NCI-H2029 treated with DMSO at 0.1 percent for 48 hours (cell line): ENCODE measurements around the gene RFNG.

Experiments
- DNase-seq: peaks from one replicate; lab custom pipeline; 2025; lab: John Stamatoyannopoulos, UW

Gene RFNG, protein sequence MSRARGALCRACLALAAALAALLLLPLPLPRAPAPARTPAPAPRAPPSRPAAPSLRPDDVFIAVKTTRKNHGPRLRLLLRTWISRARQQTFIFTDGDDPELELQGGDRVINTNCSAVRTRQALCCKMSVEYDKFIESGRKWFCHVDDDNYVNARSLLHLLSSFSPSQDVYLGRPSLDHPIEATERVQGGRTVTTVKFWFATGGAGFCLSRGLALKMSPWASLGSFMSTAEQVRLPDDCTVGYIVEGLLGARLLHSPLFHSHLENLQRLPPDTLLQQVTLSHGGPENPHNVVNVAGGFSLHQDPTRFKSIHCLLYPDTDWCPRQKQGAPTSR

DNA sequence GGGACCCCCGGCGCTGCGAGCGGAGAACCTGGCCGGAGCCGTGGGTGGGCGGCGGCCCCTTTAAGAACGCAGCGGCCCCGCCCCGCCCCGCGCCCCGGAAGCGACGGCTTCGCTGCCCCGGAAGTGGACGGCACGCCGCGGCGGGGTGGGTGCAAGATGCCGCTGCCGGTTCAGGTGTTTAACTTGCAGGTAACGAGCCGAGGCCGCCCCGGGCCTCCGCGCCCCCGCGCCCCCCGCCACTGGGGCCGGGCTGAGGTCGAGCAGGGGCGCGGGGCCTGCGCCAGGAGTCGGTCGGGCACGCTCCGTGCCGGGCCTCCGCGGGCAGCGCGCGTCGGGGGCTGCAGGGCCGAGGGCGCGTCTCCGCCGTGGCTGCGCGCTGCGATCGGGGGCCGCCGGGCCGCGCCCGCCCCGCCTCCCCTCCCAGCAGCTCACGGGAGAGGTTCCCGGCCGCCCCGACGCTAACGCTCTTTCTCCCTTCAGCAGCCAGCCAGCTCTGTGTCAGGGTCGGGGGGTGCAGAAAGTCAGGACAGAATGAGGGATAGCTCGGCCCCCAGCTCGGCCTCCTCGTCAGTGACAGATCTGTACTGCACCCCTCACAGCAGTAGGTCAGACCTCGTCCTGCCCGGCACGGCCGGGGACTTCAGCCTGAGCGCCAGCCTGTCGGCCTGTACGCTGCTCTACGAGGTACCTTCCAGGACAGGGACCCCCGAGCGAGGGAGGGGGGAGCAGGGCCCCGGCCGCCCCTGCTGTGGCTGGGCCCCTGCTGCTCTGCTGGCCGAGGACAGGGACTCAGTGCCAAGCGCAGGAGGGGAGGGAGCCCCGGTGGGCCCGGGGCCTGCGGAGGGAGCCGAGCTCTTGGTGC lies at the start of gene RFNG, which contains the start of gene GPS1:
Gene RFNG, minus strand, starts transcription at position 36 of the 862 bp plus-strand sequence. CDS start 45 bp downstream, outside the sequence.
Gene GPS1, plus strand, starts transcription at position 123 of the 862 bp plus-strand sequence. Its CDS starts 34 bp downstream, at position 157.
- DNase-seq, result no peak

DNA sequence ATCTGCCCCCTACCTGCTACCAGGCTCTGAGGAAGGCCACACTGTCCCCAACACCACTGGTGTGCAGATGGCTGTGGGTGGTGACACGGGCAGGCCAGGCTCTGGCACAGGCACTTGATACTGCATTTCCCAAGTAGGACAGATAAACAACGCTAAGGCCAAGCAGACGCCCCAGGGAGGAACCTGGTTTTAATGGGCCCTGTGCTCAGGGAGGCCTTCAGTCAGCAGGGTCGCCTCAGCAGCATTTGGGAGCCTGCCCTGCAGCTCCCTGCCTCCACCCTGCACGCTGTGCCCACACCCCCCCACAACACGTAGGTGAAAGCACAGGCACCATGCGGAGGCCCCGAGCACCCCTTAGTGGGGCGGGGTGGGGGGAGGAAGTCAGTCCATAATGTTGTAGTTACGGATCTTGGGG lies 49.7 kb upstream of the RFNG start:
- no peak for DNase-seq

DNA sequence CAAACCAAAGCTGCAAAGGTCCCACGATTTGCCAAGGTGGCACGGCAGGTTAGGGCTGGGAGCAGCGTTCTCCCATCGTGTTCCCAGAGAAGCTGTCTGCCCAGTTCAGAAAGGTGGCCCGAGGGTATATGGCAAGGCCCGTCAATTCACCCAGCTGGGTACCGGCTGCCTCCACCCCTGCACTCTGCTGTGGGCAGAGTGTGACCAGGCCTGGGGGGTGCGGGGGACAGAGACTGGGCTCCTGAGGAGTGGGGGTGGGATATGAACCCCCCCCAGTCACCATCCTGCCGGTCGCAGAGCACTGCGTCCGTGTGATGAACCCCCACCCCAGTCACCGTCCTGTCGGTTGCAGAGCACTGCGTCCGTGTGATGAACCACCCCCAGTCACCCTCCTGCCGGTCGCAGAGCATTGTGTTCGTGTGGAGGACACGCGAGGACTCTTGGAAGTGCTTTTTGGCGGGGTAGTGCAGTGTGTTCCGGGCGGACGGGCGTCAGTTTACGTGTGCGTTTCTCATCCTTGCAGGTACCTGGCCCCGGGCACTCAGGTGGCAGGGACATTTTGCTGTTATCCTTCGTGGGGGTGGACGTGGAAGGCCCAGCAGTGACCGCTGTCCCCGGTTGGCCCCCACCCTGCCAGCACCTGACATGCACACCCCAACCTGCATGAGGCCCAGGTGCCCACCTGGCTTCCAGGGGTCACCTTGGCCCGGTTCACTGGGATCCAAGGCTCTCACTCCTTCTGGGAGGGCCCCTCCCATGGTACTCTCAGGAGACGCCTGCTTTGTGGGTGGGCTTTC lies 49.1 kb upstream of the RFNG start:
- no peak for DNase-seq

DNA sequence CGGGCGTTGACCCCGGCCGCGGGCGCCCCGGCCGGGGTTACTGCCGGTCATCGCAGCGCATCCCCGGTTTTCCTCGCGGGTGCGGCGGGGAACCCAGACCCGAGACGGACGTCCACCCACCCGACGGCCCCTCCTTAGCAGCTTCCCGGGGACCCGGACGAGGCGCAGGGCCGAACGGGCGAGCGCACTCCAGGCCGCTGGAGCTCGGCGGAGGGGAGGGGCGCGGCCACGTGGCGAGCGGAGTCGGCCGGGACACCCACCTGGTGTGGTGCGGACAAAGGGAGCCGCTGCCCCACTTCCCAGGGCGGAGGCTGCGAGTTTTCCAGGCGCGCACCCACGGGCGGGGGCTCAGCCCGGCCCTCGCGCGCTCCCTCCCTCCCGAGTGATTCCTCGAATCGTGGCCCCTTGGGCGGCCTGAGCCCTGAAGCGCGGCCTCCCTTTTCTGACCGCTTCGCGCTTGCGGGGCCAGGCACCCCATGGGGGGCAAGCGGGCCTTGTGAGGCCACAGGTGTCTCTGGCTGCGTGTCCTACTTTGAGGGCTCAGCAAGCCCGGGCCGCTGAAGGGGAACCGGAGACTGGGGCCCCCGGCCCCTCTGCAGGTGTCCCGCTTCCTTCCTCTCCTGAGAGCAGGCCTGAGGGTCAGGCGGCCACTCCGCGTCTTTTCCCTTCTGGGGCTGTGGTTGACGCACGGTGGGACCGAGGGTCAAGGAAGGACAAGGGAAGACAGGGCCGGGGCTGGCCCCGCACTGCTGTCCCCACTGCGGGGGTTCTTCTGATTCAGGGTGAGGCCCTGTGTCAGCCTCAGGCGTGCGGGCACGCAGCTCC lies 47.5 kb upstream of the RFNG start:
- no peak for DNase-seq

DNA sequence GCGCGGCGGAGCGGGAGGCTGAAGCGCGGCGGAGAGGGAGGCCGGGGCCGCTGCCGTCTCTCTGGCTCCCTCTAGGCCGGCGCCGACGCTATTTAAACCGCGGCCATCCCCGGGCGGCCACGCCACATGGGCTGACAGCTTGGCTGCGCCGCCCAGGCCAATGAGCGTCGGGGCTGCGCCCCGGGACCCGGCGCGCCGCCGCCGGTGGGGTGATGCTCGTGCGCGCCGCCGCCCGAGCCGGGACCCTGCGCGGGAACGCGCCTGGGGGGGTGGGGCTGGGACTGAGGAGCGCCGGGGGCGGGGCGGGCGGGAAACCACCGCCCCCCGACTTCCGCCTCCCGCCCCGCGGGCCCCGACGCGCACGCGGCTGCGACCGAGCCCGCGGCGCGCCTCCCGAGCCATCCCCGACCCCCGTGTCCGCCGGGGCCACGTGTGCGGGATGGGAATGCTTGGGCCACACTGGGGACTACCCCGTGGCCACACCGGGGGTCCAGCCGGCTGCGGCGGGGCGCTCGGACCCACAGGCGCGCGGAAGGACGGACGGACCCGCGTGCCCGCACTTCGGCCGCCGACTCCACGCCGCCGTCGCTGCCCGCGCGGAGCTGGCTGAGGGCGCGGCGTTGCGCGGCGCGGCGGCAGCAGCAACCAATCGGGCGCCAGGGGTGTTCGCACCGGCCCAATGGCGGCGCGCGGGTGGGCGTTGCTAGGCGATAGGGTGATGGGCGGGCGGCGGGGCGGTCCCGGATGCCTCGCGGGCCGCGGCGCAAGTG lies 46.7 kb upstream of the RFNG start, which contains the start of gene FASN:
Gene FASN, minus strand, starts transcription at position 68 of the 770 bp plus-strand sequence. CDS start 1,791 bp downstream, outside the sequence.
- peak; percentile 45 for DNase-seq

DNA sequence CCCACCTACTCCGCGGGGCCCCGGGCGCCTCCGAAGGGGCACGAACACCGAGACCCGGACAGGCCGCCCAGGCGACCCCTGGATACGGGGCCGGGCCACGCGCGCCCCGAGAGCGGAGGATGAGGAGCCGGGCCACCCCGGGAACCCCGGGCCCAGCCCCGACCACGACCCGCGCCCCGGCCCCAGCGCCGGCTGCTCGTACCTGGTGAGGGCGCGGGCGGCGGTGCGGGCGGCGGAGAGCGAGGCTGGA lies 46.2 kb upstream of the RFNG start:
- no peak for DNase-seq

DNA sequence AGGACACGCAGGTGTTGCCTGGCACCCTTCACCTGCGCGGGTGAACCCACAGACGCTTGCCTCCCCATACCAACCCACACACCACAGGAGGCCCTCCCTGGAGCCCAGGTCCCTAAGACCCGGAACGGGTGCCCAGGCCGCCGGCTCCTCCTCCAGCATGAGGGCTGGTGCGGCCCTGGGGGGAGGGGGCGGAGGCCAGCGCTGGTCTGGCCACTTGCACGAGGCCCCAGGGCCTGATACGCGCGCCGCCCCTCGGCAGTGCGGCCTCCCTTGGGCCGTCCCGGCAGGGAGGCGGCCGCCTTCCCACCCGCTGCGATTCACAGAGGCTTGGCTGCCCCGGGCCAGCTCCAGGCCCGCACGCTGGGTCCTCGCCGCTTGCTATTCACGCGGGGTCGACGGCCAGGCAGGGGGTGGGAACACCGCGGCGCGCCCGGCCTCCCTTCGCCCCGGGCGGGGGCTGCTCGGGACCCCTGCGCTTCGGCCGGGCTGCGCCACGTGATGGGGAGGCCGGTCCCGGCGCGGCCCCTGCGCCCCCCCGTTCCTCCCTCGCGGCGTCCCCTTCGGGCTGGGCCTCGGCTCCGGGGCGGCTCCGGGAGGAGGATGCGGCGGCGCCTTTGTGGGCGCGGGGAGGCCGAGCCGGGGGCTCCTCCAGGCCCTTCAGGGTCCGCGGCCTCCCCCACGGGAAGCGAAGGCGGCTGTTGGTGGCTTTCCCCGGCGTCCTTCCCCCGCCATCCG lies 45.7 kb upstream of the RFNG start:
- no peak for DNase-seq

DNA sequence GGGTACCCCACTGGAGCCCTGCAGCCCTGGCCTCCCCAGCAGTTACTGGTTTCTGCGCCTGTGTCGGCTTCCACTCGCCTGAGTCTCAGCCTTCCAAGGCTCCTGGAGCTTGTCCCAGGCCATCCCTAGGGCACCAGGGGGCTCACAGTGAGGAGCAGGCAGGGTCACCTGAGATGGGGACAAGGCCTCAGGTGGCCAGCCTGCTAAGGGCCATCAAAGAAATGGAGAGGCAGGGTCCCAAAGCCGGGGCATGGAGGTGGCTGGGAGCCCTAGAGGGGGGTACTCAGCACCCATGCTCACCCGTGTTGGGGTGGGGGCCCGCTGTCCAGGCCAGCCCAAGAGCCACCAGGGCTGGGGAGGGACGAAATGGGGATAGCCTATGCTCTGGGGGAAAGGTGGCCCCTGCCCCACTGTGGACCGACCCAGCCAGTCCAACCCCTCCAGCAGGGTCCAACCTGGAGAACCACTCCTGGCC lies 45.1 kb upstream of the RFNG start:
- DNase-seq, result no peak

DNA sequence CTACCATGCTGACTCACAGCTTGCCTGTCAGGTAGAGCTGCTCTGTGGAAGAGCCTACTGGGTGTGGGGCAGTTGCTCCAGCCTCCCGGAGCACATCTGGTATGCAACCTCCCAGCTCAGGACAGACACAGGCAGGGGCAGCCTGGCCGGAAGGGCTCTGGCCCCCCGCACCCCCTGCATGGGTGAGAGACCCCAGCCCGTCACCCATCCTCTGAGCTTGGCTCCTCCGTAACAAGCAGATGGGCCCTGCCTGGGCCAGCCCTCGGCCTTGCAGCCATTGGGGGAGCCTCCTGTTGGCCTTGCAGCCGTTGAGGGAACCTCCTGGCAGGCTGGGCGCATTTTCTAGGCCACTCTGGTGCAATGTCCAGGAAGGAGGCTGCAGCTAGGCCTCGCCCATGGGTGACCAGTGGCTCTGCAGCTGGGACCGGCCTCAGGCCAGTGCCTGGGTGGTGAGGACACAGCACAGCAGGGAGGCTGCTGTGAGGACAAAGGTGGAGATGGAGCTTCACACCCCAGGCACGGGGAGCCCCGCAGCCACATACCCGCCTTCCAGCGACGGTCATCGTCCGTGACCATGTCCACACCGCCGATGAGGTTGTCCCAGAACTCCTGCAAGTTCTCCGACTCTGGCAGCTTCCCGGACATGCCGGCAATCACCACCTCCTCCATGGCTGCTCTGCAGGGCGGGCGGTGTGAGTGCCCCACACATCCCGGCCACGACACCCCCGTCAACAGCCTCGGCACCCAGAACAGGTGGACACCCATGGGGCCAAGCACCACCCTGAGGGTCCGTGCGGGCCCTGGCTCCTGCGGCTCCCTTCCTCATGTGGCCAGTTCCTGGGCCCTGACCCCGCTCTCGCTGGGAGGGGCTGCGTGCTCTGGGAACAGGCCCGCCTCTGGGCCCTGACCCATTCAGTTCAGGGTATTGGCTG lies 44.4 kb upstream of the RFNG start:
- no peak for DNase-seq

DNA sequence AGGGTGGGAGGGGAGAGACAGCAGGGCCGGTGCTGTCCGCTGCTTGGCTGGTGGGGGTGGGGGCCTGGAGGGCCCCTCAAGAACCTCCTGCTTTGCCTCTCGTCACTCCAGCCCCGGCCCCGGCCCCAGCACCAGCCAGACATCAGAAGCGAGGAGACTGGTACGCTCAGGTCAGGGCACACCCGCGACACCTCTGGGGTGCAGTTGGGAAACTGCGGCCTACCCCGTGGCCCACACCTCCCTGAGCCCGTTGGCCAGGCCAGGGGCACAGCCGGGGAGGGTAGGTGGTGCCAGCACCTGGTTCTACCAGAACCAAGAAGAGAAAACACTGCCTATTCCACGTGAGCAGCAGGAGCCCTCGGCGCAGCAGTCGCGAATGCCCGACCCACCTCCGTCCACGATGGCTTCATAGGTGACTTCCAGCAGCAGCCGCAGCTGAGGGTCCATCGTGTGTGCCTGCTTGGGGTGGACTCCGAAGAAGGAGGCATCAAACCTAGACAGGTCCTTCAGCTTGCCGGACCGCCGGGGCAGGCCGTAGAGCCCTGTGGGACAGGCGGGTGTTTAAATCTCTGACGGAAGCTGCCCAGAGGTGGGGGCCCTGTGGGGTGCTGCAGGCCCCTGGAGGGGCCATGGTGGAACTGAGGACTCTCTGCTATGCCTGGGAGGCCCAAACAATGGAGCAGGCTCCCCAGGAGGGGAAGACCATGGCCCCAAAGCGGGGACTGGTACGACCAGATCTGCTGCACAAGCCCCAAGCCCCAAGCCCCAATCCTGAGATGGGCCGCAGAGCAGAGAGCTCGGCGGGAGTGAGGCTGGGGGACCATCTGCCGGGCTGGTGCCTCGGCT lies 43.5 kb upstream of the RFNG start:
- no peak for DNase-seq

DNA sequence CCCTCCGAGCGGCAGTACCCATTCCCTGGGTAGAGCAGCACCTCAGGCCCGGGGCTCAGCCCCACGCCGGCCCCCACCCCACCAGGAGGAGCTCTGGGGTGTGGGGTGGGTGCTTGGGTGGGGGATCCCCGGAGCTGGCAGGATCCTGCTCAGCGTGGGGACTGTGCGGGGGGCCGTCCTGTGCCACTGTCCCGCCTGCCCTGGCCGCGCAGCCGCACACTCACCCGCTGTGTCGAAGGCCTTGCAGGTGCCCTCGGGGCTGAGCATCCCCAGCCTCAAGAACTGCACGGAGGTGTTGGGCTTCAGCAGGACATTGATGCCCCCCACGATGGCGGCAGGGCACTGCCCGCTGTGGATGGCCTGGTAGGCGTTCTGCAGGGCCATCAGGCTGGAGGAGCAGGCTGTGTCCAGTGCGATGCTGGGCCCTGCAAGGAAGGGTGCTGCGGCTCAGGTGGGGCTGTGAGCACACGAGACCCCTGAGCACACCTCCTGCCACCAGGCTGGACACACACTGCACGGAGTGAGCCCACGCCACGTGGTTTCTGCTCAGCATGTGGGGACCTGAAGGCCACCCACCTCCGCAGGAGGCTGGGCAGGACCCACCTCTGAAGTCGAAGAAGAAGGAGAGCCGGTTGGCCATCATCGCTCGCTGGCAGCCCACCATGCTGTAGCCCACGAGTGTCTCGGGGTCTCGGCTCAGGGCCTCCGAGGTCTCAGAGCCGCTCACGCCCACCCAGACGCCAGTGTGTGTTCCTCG lies 41.6 kb upstream of the RFNG start:
- DNase-seq, result no peak

DNA sequence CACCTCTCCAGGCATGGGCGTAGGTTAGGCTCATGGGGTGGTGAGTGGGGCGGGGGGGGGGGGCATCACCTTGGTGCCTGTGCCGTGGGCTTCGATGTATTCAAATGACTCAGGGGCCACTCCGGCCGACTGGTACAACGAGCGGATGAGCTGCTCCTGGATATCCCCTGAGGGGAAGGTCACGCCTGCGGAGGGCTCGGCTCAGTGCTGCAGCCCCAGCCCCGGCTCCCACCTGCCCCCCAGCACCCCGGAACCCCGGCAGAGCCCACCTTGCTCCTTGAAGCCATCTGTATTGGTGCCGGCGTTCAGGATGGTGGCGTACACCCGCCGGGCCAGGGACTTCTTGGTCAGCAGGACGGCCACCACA lies 41.0 kb upstream of the RFNG start:
- DNase-seq, result no peak

DNA sequence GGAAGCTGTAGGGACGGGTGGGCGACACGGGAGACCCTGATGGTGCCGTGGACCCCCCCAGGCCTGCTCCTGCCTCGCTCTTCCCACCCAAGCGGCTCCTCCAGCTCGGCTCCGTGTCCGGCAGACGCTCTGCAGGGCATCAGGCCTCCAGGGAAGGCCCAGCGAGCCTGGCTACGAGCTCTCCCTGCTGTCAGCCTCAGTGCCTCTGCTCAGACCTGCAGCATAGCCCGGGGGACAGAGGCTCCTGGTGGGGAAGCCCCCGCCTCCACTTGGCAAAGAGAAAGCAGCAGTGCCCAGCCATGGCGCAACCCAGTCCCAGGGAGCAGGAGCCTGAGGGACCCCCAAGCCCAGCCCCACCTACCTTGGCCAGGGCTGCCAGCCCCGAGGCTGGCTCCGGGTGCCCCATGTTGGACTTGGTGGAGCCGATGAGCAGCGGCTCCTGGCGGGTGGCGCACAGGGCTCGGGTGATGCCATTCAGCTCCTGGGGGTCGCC lies 40.5 kb upstream of the RFNG start:
- no peak for DNase-seq

DNA sequence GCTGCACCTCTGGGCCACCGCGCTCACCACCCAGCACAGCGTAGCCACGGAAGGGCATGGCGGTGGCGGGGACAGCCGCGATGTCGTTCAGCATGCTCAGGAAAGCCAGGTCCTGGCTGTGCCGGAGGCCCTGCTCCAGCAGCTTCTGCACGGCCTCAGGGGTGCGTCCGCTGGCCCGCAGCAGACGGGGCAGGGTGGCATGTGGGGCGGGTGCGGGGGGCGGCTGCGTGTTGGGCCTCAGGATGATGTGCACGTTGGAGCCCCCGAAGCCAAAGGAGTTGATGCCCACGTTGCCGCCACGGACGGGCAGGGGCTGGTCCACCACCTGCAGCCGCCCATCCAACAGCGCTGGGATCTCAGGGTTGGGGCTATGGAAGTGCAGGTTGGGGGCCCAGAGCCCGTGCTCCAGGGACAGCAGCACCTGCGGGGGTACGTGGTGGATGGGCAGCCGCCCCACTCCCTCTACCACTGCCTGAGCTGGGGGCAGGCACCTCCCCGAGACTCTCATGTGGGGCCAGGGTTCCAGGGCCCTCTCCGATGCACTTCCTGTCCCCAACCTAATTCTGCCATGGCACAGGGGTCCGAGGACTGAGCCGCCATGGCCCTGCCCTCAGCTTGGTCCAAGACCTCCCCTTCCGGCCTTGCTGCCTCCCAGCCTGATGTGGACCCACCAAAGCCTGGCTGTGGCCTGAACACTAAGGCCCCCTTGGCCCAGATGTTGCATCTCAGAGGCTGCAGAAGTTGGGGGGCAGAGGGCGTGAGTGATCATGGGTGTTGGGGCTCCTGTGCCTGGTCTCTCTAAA lies 39.9 kb upstream of the RFNG start:
- no peak for DNase-seq

DNA sequence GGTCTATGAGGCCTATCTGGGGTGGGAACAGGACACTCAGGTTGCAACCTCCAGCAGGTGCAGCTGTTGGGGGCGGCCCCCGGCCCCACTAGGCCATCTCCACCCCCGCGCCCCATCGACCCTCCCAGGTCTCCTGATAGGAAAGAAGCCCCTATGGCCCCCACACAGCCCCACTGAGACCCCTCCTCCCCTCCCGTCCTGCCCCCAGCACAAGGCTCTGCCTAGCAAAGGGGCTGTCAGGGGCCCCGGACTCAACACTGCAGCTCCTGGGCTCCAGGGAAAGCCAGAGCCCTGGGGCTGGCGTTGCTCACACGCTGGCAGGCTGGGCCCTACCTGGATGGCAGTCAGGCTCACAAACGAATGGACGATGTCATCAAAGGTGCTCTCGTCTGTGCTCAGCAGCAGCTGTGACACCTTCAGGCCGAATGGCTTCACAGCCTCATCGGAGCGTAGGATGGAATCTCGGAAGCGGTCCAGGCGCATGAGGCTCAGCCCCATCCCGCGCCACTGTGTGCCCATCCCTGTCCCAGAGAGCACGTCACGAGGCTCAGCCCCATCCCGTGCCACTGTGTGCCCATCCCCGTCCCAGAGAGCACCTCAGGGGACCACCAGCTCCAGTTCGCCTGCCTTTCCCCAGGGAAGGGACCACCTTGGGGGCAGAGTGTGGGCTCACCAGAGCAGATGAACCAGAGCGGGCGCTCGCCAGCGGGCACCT lies 39.1 kb upstream of the RFNG start:
- no peak for DNase-seq
